Caco-2 (cell line): ENCODE data around the gene ACTL8. TPM values are rescaled to one million over a fixed set of nuclear protein-coding genes. Genes with fewer than 3 reads are reported as not detected.

Experiments
- BruUV-seq: library from RNA; stranded (reverse); fragments of 400-500 nt; replicated peaks from 2 replicates; lab custom pipeline; 2021; lab: Mats Ljungman, UMichigan
- CTCF ChIA-PET: fragments of 300-600 bp; sonication (Branson Sonifier 250); formaldehyde crosslinking; loops from one replicate; lab custom pipeline; 2022; ENCODE audit warnings: antibody characterized with exemption; lab: Charles Lee
- POLR2A ChIA-PET: fragments of 300-600 bp; sonication (Branson Sonifier 250); formaldehyde crosslinking; loops from one replicate; lab custom pipeline; 2022; ENCODE audit warnings: antibody characterized with exemption; lab: Charles Lee
- DNase-seq, 2 experiments: peaks; one replicate each; pipeline versions ENCODE4 v3.0.0 to v3.0.0-alpha.2; 2020 to 2022
- H3K27me3 ChIP-seq: replicated peaks from 2 replicates; pipeline ENCODE4 v1.6.0; 2011; ENCODE audit warnings: low read length; ENCODE audit not compliant: control insufficient read depth, insufficient read depth
- H3K36me3 ChIP-seq: 2 replicates; pipeline ENCODE4 v1.5.1; 2011; ENCODE audit warnings: low read length; ENCODE audit not compliant: control insufficient read depth, insufficient read depth
- H3K4me1 ChIP-seq: fragments of 250-450 bp; sonication (Bioruptor Pico); 2 replicates; pipeline ENCODE4 v1.5.1; 2020; ENCODE audit warnings: mild to moderate bottlenecking
- H3K4me3 ChIP-seq: 2 replicates; pipeline ENCODE4 v1.5.1; 2011; ENCODE audit warnings: low read depth, mild to moderate bottlenecking, control low read depth, low read length
- H3K9me3 ChIP-seq: fragments of 250-450 bp; sonication (Bioruptor Pico); 2 replicates; pipeline ENCODE4 v1.5.1; 2020; ENCODE audit warnings: mild to moderate bottlenecking, moderate library complexity
- H3K27ac Mint-ChIP-seq: one replicate; pipeline ENCODE4 v1.8.0; 2022; ENCODE audit warnings: mixed read lengths; ENCODE audit not compliant: unreplicated experiment
- H3K27me3 Mint-ChIP-seq: one replicate; pipeline ENCODE4 v1.8.0; 2022; ENCODE audit warnings: mixed read lengths; ENCODE audit not compliant: insufficient read depth, unreplicated experiment
- H3K36me3 Mint-ChIP-seq: one replicate; pipeline ENCODE4 v1.8.0; 2022; ENCODE audit warnings: mild to moderate bottlenecking, mixed read lengths; ENCODE audit not compliant: insufficient read depth, unreplicated experiment
- H3K4me1 Mint-ChIP-seq: one replicate; pipeline ENCODE4 v1.8.0; 2022; ENCODE audit warnings: low read depth, mixed read lengths; ENCODE audit not compliant: unreplicated experiment
- H3K4me3 Mint-ChIP-seq: one replicate; pipeline ENCODE4 v1.8.0; 2022; ENCODE audit warnings: mild to moderate bottlenecking, moderate library complexity, mixed read lengths; ENCODE audit not compliant: unreplicated experiment
- H3K9me3 Mint-ChIP-seq: one replicate; pipeline ENCODE4 v1.8.0; 2022; ENCODE audit warnings: mixed read lengths; ENCODE audit not compliant: unreplicated experiment
- CTCF ChIP-seq, 2 experiments: fragments of 200-600 bp in 1 of 2; IDR thresholded peaks; 1 replicate in 1 of 2; 2 replicates in 1 of 2; pipeline versions ENCODE4 v1.5.1 to v1.8.0; 2011 to 2022; ENCODE audit warnings: antibody characterized with exemption in 1 of 2, control low read depth in 1 of 2, inconsistent platforms in 1 of 2, low read depth in 1 of 2, low read length in 1 of 2, mild to moderate bottlenecking in 1 of 2, moderate library complexity in 1 of 2; ENCODE audit not compliant: insufficient read depth in 1 of 2, severe bottlenecking in 1 of 2, unreplicated experiment in 1 of 2
- intact Hi-C: fragments of 100-400 bp; cut with micrococcal nuclease; formaldehyde crosslinking; loops from one replicate; pipeline ENCODE4 v1.10.0; 2022; ENCODE audit not compliant: unreplicated experiment
- total RNA-seq: library from RNA; stranded (reverse); gene quantifications from 2 replicates; pipeline ENCODE4 v1.2.3, GENCODE V29; 2022

Gene ACTL8
- total RNA-seq, 1 experiment from 2014 or later = 79.3 TPM

GRCh38 chr1:17721444-17721843 is 33.7 kb upstream of the ACTL8 start:
- no peaks in the 10 kb centered on the region for H3K9me3 Mint-ChIP-seq
- intact Hi-C loops = no loop called here
- ChIA-PET CTCF (no interaction called here), POLR2A (no interaction called here)
- DNase-seq = no peak
- no peaks in the 10 kb centered on the region for H3K4me1 Mint-ChIP-seq
- no peak overlapping the region for H3K4me3 ChIP-seq
- H3K9me3 ChIP-seq = no peaks in the 10 kb centered on the region
- TF ChIP-seq CTCF (IDR thresholded peaks at IDR 0.05; ENCODE audit: insufficient read depth in 1 of 2, low read depth in 1 of 2, low read length in 1 of 2, severe bottlenecking in 1 of 2, unreplicated experiment in 1 of 2) = no peak
- no TSS peak for BruUV-seq
- no peaks in the 10 kb centered on the region for H3K27me3 ChIP-seq
- H3K27me3 Mint-ChIP-seq = peaks cover 2% of the 10 kb centered on the region
- H3K36me3 ChIP-seq = no peaks in the 10 kb centered on the region
- H3K4me3 Mint-ChIP-seq = no peak overlapping the region
- H3K36me3 Mint-ChIP-seq = no peaks in the 10 kb centered on the region
- no peak overlapping the region for H3K27ac Mint-ChIP-seq
- H3K4me1 ChIP-seq = no peaks in the 10 kb centered on the region

- ChIA-PET POLR2A (no interaction called here), CTCF (no interaction called here)
- Mint-ChIP-seq H3K27me3 (peaks cover 5% of the 10 kb centered on the region), H3K27ac (no peak overlapping the region), H3K4me3 (no peak overlapping the region), H3K9me3 (peaks cover 10% of the 10 kb centered on the region), H3K36me3 (no peaks in the 10 kb centered on the region), H3K4me1 (no peaks in the 10 kb centered on the region)
- intact Hi-C loops = no loop called here
- no TSS peak for BruUV-seq
- no peak for DNase-seq
- no peaks in the 10 kb centered on the region for H3K9me3 ChIP-seq
- no peaks in the 10 kb centered on the region for H3K4me1 ChIP-seq
- no peaks in the 10 kb centered on the region for H3K27me3 ChIP-seq
- H3K36me3 ChIP-seq = no peaks in the 10 kb centered on the region
- TF ChIP-seq CTCF (IDR thresholded peaks at IDR 0.05; ENCODE audit: insufficient read depth in 1 of 2, low read depth in 1 of 2, low read length in 1 of 2, severe bottlenecking in 1 of 2, unreplicated experiment in 1 of 2) = no peak
- no peak overlapping the region for H3K4me3 ChIP-seq
Measured at GRCh38 chr1:17723684-17724083, 31.4 kb upstream of the ACTL8 start.

GRCh38 chr1:17724150-17724549 is 31.0 kb upstream of the ACTL8 start:
- TF ChIP-seq CTCF (IDR thresholded peaks at IDR 0.05; ENCODE audit: insufficient read depth in 1 of 2, low read depth in 1 of 2, low read length in 1 of 2, severe bottlenecking in 1 of 2, unreplicated experiment in 1 of 2) = no peak
- H3K9me3 Mint-ChIP-seq = peaks cover 10% of the 10 kb centered on the region
- H3K4me3 Mint-ChIP-seq = no peak overlapping the region
- ChIA-PET CTCF (no interaction called here), POLR2A (no interaction called here)
- Histone ChIP-seq H3K9me3 (no peaks in the 10 kb centered on the region), H3K27me3 (no peaks in the 10 kb centered on the region), H3K36me3 (no peaks in the 10 kb centered on the region), H3K4me3 (no peak overlapping the region), H3K4me1 (no peaks in the 10 kb centered on the region)
- H3K4me1 Mint-ChIP-seq = no peaks in the 10 kb centered on the region
- H3K27ac Mint-ChIP-seq = no peak overlapping the region
- no peak for DNase-seq
- intact Hi-C loops = no loop called here
- BruUV-seq = no TSS peak
- H3K36me3 Mint-ChIP-seq = no peaks in the 10 kb centered on the region
- peaks cover 5% of the 10 kb centered on the region for H3K27me3 Mint-ChIP-seq
